DMS153 (cell line): Measurements from ENCODE around the gene RPS6KA5.

ENCODE experiments used
- DNase-seq: peaks from one replicate; lab custom pipeline; 2025; lab: John Stamatoyannopoulos, UW

The RPS6KA5 gene

GRCh38 chr14:90807060-90807459, 253.4 kb downstream of the RPS6KA5 start:
- no peak for DNase-seq

- no peak for DNase-seq
Observed at GRCh38 chr14:90805662-90806540, 254.5 kb downstream of the RPS6KA5 start.

DNA sequence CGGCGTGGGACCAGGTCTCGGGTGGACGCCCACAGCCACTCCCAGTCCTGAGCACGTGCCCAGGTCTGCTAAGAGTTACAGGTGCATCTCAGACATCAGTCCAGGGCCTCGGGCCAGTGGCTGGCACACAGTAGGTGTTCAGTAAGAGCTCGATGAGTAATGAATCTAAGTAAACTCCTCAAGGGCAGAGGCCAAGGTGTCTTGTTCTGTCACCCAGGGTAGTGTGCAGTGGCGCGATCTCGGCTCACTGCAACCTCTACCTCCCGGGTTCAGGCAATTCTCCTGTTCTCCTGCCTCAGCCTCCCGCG, 255.4 kb downstream of the RPS6KA5 start:
- DNase-seq, result no peak

- DNase-seq, result no peak
Observed at GRCh38 chr14:90804292-90805083, 256.0 kb downstream of the RPS6KA5 start.

GRCh38 chr14:90803249-90803648, 257.2 kb downstream of the RPS6KA5 start:
- no peak for DNase-seq

DNA sequence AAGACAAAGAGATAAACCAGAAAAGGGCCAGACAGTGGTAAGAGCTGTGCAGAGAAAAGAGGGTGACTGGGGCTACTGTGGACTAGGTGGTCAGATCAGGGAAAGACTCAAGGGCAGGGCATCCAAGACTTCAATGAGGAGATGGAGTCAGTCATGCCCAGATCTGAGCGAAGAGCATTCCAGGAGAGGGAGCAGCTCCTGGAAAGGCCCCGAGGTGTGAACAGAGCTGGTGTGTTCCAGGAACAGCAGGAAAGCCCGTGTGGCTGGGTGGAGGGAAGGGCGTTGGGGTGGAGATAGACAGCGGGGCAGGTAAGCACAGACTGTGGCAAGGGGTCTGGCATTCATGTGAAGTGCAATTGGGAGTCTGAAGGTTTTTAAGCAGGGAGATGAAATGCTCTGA, 261.0 kb downstream of the RPS6KA5 start:
- no peak for DNase-seq

DNA sequence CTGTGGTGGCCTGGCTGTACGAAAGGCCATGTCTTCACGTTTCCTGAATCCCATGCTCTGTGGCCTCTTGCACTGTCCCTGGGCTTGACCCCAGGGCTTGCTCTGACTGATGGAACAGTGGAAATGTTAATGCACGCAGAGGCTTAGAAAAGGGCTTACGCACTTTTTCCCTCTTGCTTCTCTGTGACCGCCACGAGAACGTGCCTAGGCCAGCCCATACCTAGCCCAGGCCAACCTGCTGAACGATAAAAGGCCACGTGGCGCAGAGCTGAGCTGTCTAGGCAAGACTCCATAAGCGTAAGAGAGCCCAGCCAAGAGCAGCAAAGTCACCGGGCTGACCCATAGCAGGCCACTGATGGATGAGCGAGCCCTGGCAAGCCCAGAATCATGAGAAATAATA, 262.5 kb downstream of the RPS6KA5 start:
- DNase-seq, result no peak
